HPDE6-E6E7 (cell line): ENCODE results near the gene ATXN7L1.
"Not testable (repeated sequence)": the region's sequence is repeated elsewhere in the genome, so short reads cannot be mapped to it uniquely, and the experiment has no call there.

ENCODE experiments used
- DNase-seq: peaks from one replicate; pipeline ENCODE4 v3.0.0; 2011; ENCODE audit warnings: missing footprints; ENCODE audit errors: extremely low spot score

Gene ATXN7L1

GRCh38 chr7:105802604-105803428 is 73.6 kb downstream of the ATXN7L1 start:
- no peak for DNase-seq

DNA sequence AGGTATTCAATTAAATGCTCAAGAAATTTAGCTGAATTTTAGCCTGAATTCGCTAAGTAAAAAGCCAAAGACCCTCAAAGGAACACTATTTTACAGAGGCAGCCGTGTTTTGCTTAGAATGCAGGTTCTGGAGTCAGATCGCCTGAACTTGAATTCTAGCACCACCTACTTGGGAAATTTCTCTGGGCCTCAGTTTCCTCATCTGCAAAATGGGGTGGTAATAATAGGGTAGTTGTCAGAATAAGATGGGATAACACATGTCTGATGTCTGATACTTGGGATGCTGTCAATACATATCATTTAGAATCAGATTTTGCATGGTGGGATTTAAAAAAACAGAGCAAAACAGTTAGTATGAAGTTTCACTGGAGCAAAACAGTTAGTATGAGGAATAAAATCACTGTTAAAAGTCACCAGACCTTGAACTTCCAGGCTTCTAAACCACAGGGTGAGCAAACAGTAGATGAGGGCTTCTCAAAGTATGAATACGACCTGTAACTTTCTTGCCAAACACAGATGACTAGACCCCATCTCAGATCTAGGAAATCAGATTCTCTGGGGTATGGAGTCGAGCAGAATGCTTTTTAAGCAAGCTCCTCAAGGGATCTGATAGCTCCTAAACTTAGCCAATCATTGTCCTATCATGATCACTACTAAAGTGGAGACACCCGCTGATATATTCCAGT is 75.4 kb downstream of the ATXN7L1 start:
- DNase-seq: no peak

DNA sequence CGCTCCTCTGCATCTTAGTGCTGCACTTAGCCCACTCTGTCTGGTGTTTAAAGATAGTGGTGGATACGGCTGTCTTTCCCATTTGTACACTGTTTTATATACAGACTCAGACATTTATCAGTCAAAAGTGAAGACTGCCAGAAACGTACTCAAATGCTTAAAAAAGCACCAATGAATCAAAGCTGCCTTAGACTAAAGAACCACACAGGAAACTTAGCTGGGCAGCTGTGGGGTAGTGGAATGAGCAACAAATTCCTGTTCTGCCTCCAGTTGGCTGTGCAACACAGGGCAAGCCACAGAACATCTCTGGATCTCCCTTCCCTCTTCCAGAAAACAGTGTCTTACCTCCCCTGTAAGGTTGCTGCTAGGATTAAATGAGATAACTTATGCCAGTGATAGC is 76.0 kb downstream of the ATXN7L1 start:
- DNase-seq: no peak

DNA sequence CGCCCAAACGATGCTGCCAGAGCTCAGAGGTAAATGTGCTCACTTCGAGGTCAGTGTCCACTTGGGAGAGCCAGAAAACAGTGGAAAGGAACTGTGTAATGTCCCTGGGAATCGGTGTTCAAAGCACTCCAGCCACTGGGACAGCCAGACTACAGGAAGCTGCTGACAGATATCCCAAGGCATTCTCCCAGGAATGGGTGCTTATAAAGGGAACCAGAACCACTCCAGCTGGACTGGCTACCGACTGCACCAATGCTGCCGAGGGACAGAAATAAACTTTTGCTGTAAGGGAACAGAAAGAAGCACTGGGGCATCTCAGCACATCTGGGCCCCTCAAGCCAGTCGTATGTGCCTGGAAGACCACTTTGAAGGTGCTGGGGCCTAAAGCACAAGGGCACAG is 76.7 kb downstream of the ATXN7L1 start:
- DNase-seq: no peak

DNA sequence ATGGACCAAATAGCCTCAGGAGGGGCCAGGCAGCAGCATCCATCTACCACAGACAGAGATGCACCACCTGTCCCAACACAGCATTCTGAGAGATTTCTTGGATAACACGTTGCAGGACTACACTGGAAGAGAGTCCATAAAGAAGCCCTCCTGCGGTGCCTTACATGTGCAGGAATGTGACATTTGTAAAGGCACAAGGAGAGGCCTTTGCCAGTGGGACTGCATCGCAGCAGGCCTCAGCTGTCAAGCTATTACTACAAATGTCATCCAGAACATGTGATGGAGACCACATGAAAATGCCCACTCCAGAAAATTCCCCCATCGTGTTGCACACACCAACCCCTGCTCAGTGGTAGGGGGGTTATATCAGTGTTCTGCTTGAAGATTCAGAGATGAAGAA is 77.4 kb downstream of the ATXN7L1 start:
- DNase-seq: no peak

- no peak for DNase-seq
These were observed 78.7 kb downstream of the ATXN7L1 start for GRCh38 chr7:105797652-105798051.

DNA sequence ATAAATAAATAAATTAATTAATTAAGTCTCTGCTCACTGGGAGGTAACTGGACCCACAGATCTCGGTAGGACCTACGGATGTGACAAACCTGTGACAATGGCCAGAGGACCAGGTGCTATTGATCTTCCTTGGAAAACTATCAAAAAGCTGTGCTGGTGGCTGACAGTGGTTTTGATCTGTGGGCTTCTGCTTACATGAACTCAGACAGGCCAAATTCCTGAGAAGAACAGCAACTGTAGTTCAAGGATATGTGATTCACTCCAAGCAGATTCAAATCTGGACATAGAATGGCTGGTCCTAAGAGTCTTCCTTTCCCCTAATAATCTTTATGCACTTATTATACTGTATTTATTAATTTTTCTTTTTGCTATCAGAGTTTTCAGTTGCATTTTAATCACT is 80.0 kb downstream of the ATXN7L1 start:
- no peak for DNase-seq

DNA sequence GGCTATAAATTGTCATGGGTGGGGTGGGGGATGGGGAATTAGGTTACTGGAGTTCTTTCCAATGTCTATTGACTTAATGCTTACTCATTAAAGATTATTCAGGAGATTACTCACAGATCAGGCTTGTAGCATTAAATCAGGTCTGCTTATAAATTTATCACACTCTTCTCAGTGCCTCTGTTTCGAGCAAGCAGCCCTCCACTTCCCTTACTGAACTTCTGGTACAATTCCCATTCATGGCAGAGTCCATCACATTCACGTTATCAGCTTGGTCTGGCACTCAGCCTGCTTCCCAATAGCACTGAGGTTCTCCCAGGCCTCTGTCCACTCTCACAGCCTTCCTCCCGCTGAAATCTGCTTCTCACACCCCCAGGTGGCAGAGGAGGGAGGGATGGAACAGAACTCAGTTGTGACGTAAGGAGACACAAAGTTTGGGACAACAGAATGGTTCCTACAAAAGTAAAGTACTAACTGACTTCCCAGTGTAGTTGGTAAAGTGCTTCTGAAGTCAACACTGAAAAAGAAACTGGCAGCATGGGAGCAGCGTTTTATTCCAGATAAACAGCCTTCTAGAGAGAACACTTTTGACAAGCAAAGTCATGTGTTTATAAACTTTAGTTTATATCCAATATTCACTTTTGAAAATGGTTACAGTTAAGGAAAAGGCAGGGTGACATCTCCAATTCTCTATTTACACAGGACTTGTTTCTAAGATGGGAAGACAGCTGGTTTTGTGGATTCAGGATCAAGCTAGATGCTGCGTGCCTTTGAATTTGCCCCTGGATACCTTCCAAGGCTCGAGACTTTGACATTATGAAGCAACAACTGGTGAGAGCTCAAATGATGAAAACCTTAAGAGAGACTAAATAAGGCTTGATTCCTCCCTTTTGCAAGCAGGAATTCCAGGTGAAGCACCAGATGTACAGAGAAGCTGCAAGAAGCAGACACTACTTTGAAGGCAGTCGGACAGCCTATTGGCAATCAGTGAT is 81.4 kb downstream of the ATXN7L1 start:
- no peak for DNase-seq

- no peak for DNase-seq
These were observed 83.7 kb downstream of the ATXN7L1 start for GRCh38 chr7:105792488-105793370.

DNA sequence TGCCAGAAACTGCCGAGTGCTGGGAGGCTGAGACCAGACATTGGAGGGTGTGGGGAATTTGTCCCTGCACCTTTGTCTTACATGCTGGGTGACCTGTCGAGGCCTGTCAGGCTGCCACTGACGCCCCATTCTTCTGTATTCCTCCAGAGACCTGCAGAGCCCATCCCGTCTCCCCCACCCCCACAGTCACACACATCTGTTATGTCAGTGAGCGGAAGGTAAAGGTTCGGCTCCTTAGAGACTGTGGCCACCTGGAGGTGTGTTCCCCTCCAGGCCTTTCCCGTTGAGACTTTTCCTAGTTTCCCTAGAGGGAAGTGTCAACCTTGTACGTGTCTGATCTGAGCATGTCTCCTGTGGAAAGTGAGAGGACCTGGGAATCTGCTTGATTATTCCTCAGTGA is 84.5 kb downstream of the ATXN7L1 start:
- DNase-seq: peak; percentile 54

- DNase-seq: peak; percentile 42
These were observed 85.4 kb downstream of the ATXN7L1 start for GRCh38 chr7:105790996-105791395.

DNA sequence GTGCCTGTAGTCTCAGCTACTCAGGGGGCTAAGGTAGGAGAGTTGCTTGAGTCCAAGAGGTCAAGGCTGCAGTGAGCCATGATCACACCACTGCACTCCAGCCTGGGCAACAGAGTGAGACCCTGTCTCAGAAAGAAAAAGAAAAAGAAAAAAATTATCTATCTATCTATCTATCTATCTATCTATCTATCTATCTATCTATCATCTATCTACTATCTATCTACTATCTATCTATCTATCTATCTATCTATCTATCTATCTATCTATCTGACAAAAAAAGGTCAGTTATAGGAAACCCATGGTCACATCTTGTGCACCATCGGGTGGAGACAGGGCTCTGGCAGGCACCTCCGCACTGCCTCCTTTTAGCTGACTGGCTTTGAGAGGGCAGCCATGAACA is 85.9 kb downstream of the ATXN7L1 start:
- not testable (repeated sequence) for DNase-seq

DNA sequence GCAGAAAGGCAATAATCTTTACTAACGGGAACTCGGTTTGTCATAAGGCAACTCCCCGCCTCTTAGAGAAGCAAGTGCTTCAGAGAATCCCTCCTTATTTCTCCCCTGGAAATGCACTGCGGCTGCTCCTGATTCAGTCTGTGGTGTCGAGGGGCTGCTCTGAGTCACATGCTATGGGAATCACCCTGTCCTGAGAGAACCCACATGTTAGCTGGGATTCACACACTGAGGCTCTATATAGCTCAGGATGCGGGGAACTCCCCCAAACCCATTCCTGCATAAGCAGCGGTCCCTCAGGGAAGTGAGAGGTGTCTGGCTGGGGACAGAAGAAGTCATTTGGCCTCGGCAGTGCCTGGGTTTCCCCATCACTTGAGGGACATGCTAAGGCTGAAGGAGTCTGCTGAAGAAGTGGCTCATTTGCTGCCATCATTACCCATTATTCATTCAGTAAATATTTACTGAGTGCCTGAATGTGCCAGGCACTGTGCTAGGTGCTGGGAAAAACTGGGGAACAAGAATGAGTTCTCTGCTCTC is 87.5 kb downstream of the ATXN7L1 start:
- DNase-seq: no peak

DNA sequence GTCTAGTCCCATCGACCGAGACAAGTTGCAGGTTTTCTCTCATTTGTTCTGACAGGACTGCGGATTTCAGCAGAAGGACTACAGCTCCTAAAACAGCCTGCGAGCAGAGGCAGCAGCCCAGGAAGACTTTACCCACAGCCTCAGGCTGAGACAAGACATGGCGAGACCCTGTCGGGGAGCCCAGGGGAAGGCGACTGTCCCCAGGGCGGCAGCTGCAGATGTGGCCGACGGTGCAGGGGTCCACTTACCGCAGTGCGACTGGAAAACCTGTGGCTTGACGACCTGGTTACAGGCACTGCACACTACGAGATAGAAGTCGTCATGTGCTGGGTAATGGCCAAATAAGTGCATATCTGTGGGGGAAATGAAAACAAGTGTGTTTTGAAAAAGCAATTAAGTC is 88.0 kb downstream of the ATXN7L1 start:
- DNase-seq: no peak

DNA sequence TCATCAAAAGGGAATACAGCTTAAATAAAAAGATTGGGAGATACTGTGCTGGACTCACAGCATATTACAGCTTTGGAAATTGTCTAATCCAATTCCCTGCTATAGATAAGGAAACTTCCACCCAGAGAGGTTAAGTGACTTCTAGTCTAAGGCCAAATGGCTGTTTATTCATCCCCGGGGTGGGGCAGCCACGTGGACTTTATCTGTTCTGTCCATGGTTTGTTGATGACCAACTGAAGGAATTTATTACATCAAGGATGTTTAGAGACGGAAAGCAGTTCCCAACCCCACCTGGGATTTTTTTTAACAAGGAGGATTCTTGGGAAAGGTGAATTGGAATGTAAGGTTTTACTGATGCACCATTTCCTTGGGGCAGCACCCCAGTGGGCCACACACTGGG is 88.6 kb downstream of the ATXN7L1 start:
- DNase-seq: no peak

GRCh38 chr7:105786520-105787470 is 89.6 kb downstream of the ATXN7L1 start:
- peak; percentile 58 for DNase-seq

DNA sequence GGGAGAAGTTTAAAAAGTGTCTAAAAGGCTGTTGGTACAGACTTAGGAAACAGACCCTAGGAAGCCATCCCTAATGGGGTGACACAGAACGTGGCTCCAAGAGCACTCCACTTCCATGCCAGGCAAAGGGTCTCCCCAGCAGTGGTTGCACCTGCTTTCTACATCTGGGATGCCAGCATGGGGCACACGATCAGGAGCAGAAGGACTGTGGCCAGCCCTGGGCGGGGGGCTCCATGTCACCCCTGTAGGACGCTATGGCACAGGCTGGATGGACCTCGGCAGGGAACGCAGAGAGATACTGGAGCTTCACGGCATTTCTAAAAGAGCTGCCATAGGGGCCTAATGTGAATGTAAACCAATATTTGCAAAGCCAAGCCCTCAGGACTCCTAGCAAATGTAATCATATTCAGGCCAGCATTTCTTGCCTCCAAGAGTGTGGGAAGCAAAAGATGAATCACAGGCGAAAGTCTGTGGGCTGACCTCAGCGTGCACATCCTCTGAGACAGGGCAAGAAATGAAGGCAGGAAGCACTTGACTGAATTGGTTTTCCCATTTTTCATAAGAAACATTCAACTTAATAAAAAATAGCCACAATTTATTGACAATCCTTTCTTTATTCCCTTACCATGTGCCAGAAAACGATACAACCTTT is 93.9 kb downstream of the ATXN7L1 start:
- peak; percentile 48 for DNase-seq

DNA sequence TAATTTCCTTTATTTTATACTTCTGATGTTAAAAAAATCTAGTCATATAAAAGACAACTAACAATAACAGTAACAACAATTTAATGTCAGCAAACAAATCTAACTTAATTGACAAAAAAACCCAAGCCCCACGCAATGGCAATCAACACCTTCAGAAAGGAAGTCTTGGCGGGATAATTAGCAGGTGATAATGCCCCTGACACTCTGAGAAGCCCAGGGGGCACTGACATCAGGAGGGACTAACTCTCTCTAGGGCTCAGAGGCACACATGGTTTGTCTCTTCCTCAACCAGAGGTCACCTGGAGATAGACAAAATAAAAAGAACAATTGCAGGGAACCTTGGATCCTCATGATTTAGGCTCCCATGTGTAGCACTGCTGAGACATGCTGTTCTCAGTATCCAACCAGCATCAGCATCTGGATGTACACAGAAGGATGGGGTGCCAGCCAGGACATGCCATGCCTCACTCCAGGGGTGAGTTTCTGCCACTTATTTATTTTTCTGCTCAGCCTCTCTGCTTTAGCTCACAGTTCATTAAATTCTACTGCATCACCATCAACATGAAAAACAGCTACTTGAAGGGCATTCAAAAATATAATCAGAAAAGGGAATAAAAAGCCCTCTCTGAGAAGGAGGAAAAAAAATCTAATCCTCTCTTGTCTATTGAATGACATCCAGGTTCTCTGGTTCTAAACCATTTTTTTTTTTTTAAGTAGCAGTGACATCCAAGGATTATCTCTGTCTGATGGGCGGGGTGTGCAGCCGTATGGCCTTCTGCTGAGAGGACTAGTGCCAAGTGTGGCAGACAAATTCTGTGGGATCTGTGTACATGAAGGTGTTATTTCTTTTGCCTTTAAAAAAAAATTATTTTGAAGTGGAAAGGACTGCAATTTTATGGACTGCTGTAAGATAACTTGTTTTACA is 96.3 kb downstream of the ATXN7L1 start:
- DNase-seq: no peak
